H9 (cell line): Measurements from ENCODE around the gene SLC35F5. TPM values are rescaled to one million over a fixed set of nuclear protein-coding genes. Genes with fewer than 3 reads are reported as not detected.

ENCODE experiments used
- DNase-seq: peaks from one replicate; pipeline ENCODE4 v3.0.0-alpha.2; 2017
- H2AFZ ChIP-seq: one replicate; pipeline ENCODE4 v1.6.1; 2013; ENCODE audit warnings: mild to moderate bottlenecking, low read length, control low read depth, moderate library complexity
- H2AK5ac ChIP-seq: 2 replicates; pipeline ENCODE4 v1.6.1; 2013; ENCODE audit warnings: low read length, control low read depth, mixed read lengths; ENCODE audit not compliant: insufficient read length
- H2BK120ac ChIP-seq: one replicate; pipeline ENCODE4 v1.6.1; 2013; ENCODE audit warnings: low read depth, mild to moderate bottlenecking, low read length, control low read depth, inconsistent platforms; ENCODE audit not compliant: poor library complexity, severe bottlenecking
- H2BK12ac ChIP-seq: 2 replicates; pipeline ENCODE4 v1.6.1; 2013; ENCODE audit warnings: low read length, control low read depth, mixed read lengths, low read depth; ENCODE audit not compliant: insufficient read length
- H2BK15ac ChIP-seq: 2 replicates; pipeline ENCODE4 v1.6.1; 2013; ENCODE audit warnings: low read depth, low read length, control low read depth
- H2BK20ac ChIP-seq: one replicate; pipeline ENCODE4 v1.6.1; 2013; ENCODE audit warnings: low read depth, mild to moderate bottlenecking, low read length, control low read depth, inconsistent platforms; ENCODE audit not compliant: poor library complexity, severe bottlenecking
- H2BK5ac ChIP-seq: 2 replicates; pipeline ENCODE4 v1.6.1; 2013; ENCODE audit warnings: low read length, control low read depth, mixed read lengths; ENCODE audit not compliant: insufficient read length
- H3K14ac ChIP-seq: 2 replicates; pipeline ENCODE4 v1.6.1; 2013; ENCODE audit warnings: low read length, control low read depth; ENCODE audit not compliant: insufficient read depth
- H3K18ac ChIP-seq: 2 replicates; pipeline ENCODE4 v1.6.1; 2013; ENCODE audit warnings: low read depth, mild to moderate bottlenecking, mixed read lengths, low read length, control low read depth; ENCODE audit not compliant: insufficient read length
- H3K23ac ChIP-seq: 2 replicates; pipeline ENCODE4 v1.6.1; 2013; ENCODE audit warnings: low read length, control low read depth, mixed read lengths, low read depth; ENCODE audit not compliant: insufficient read length
- H3K23me2 ChIP-seq: 2 replicates; pipeline ENCODE4 v1.6.1; 2013; ENCODE audit warnings: low read depth, mild to moderate bottlenecking, mixed read lengths, low read length, control low read depth; ENCODE audit not compliant: insufficient read length, poor library complexity, severe bottlenecking
- H3K27ac ChIP-seq: 2 replicates; pipeline ENCODE4 v1.5.1; 2013; ENCODE audit warnings: low read length, control low read depth, mixed read lengths, low read depth; ENCODE audit not compliant: insufficient read length
- H3K27me3 ChIP-seq: 2 replicates; pipeline ENCODE4 v1.6.1; 2013; ENCODE audit warnings: low read length, control low read depth, inconsistent platforms; ENCODE audit not compliant: insufficient read depth
- H3K4ac ChIP-seq: 2 replicates; pipeline ENCODE4 v1.6.1; 2013; ENCODE audit warnings: low read depth, mild to moderate bottlenecking, control low read depth, inconsistent platforms, low read length, moderate library complexity
- H3K4me1 ChIP-seq: 2 replicates; pipeline ENCODE4 v1.6.1; 2013; ENCODE audit warnings: low read length, control low read depth, inconsistent platforms; ENCODE audit not compliant: insufficient read depth
- H3K4me2 ChIP-seq: 2 replicates; pipeline ENCODE4 v1.6.1; 2013; ENCODE audit warnings: low read length, control low read depth, mixed read lengths; ENCODE audit not compliant: insufficient read length, insufficient read depth
- H3K56ac ChIP-seq: 2 replicates; pipeline ENCODE4 v1.6.1; 2013; ENCODE audit warnings: low read depth, mild to moderate bottlenecking, mixed read lengths, low read length, control low read depth; ENCODE audit not compliant: insufficient read length
- H3K79me1 ChIP-seq: 2 replicates; pipeline ENCODE4 v1.6.1; 2013; ENCODE audit warnings: low read depth, mild to moderate bottlenecking, moderate library complexity, low read length, control low read depth, inconsistent platforms; ENCODE audit not compliant: insufficient read depth, poor library complexity, severe bottlenecking
- H3K79me2 ChIP-seq: 2 replicates; pipeline ENCODE4 v1.6.1; 2013; ENCODE audit warnings: low read length, control low read depth, inconsistent platforms; ENCODE audit not compliant: insufficient read depth
- H3K9ac ChIP-seq: 2 replicates; pipeline ENCODE4 v1.6.1; 2013; ENCODE audit warnings: low read length, control low read depth, mixed read lengths; ENCODE audit not compliant: insufficient read length; ENCODE audit errors: extremely low read depth
- H3K9me3 ChIP-seq: one replicate; pipeline ENCODE4 v1.6.1; 2013; ENCODE audit warnings: low read depth, low read length, inconsistent platforms; ENCODE audit not compliant: control insufficient read depth
- H3T11ph ChIP-seq: one replicate; pipeline ENCODE4 v1.6.1; 2013; ENCODE audit warnings: mild to moderate bottlenecking, low read length, control low read depth, inconsistent platforms
- H4K20me1 ChIP-seq: one replicate; pipeline ENCODE4 v1.6.1; 2013; ENCODE audit not compliant: control insufficient read depth, insufficient read length, insufficient read depth
- H4K5ac ChIP-seq: 2 replicates; pipeline ENCODE4 v1.6.1; 2013; ENCODE audit warnings: low read depth, mild to moderate bottlenecking, mixed read lengths, low read length, control low read depth; ENCODE audit not compliant: insufficient read length
- H4K8ac ChIP-seq: replicated peaks from 2 replicates; pipeline ENCODE4 v1.6.1; 2013; ENCODE audit warnings: low read length, control low read depth, mixed read lengths, low read depth; ENCODE audit not compliant: insufficient read length
- H4K91ac ChIP-seq: 2 replicates; pipeline ENCODE4 v1.6.1; 2013; ENCODE audit warnings: low read depth, mild to moderate bottlenecking, moderate library complexity, mixed read lengths, low read length, control low read depth; ENCODE audit not compliant: insufficient read length
- H3K27ac Mint-ChIP-seq, 3 experiments: 2 replicates in 2 of 3; 3 replicates in 1 of 3; pipeline ENCODE4 v1.8.0; 2020 to 2021; ENCODE audit warnings: mixed read lengths in 3 of 3, mild to moderate bottlenecking in 1 of 3, moderate library complexity in 1 of 3
- H3K27me3 Mint-ChIP-seq: 2 replicates; pipeline ENCODE4 v1.8.0; 2021; ENCODE audit warnings: low read depth, mild to moderate bottlenecking, moderate library complexity, mixed read lengths
- H3K36me3 Mint-ChIP-seq, 3 experiments: 2 replicates in 2 of 3; 3 replicates in 1 of 3; pipeline ENCODE4 v1.8.0; 2020 to 2021; ENCODE audit warnings: low read depth in 3 of 3, mixed read lengths in 3 of 3; ENCODE audit not compliant: insufficient read depth in 1 of 3
- H3K4me1 Mint-ChIP-seq, 2 experiments: 2 replicates each; pipeline ENCODE4 v1.8.0; 2020; ENCODE audit warnings: mixed read lengths in 2 of 2
- H3K4me3 Mint-ChIP-seq, 2 experiments: 2 replicates in 1 of 2; 3 replicates in 1 of 2; pipeline ENCODE4 v1.8.0; 2020 to 2021; ENCODE audit warnings: mild to moderate bottlenecking in 2 of 2, mixed read lengths in 2 of 2, moderate library complexity in 1 of 2
- H3K9me3 Mint-ChIP-seq, 2 experiments: 2 replicates in 1 of 2; 3 replicates in 1 of 2; pipeline ENCODE4 v1.8.0; 2020; ENCODE audit warnings: mild to moderate bottlenecking in 2 of 2, mixed read lengths in 2 of 2, moderate library complexity in 1 of 2
- WGBS: extraction: QIAGEN DNeasy Blood & Tissue Kit; methylation state at CpG from one replicate; pipeline ENCODE4 v1.1.7; 2013; ENCODE audit warnings: missing lambda C conversion rate, low lambda C conversion rate, mixed read lengths; ENCODE audit not compliant: insufficient read length; ENCODE audit errors: extremely low coverage; 5-methylcytosine and 5-hydroxymethylcytosine counted together
- total RNA-seq: library from RNA; stranded (reverse); gene quantifications from 2 replicates; pipeline ENCODE4 v1.2.1, GENCODE V29; 2021
- TF ChIP-seq, protein P1 (sequence below): fragments of 200-600 bp; sonication (generic); conservative IDR thresholded peaks from 3 replicates; pipeline ENCODE4 v1.8.0; 2021; ENCODE audit warnings: antibody characterized with exemption, mild to moderate bottlenecking

Gene SLC35F5
- total RNA-seq, 1 experiment from 2014 or later, result 31.3 TPM

DNA sequence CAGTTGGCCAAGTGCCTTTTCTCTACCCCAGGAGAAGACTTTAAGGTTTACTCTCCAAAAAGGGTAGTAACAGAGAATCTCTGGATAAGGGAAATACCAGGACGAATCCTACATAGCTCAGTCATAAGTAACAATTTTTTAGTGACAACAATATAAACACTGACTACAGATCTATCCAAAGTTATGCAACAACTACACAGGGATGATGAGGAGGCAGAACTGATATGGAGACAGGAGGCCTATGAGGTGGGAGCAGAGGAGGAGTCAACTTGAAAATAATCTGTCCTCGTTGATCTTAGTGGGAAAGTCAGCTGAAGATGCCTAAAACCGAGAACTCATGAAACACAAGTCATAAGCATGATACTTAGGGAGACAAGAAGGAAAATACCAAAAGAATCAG, 40.2 kb downstream of the SLC35F5 start:
- no CpG with 5 or more reads among the region's 3 CpGs for WGBS
- Histone ChIP-seq H4K5ac (no peak overlapping the region), H2BK15ac (no peak overlapping the region), H3K4me1 (no peaks in the 10 kb centered on the region), H2AK5ac (no peak overlapping the region), H3K9me3 (no peaks in the 10 kb centered on the region), H3K79me2 (no peaks in the 10 kb centered on the region), H3K27me3 (no peaks in the 10 kb centered on the region), H3K23ac (no peak overlapping the region), H3K79me1 (no peaks in the 10 kb centered on the region), H3K4me2 (no peak overlapping the region), H3K9ac (no peak overlapping the region), H2BK20ac (no peak overlapping the region), H2BK5ac (no peak overlapping the region), H3K14ac (no peak overlapping the region), H3T11ph (no peak overlapping the region), H2AFZ (no peak overlapping the region), H2BK12ac (no peak overlapping the region), H3K18ac (no peak overlapping the region), H4K91ac (no peak overlapping the region), H3K27ac (no peak overlapping the region), H4K8ac (no peak overlapping the region), H2BK120ac (no peak overlapping the region), H4K20me1 (no peaks in the 10 kb centered on the region), H3K56ac (no peak overlapping the region), H3K4ac (no peak overlapping the region), H3K23me2 (no peaks in the 10 kb centered on the region)
- no peak overlapping the region for H3K4me3 Mint-ChIP-seq
- no peaks in the 10 kb centered on the region for H3K27me3 Mint-ChIP-seq
- no peaks in the 10 kb centered on the region for H3K9me3 Mint-ChIP-seq
- peaks cover 6 to 36% (median 18%) of the 10 kb centered on the region in 3 experiments for H3K36me3 Mint-ChIP-seq
- DNase-seq, result no peak
- peak overlapping the region in 1 of 3 experiments; percentile 0; a peak in 1 of 7 replicates for H3K27ac Mint-ChIP-seq
- peaks cover 0 to 2% of the 10 kb centered on the region in 2 experiments; a peak in 1 of 4 replicates for H3K4me1 Mint-ChIP-seq
- TF ChIP-seq, protein P1, sequence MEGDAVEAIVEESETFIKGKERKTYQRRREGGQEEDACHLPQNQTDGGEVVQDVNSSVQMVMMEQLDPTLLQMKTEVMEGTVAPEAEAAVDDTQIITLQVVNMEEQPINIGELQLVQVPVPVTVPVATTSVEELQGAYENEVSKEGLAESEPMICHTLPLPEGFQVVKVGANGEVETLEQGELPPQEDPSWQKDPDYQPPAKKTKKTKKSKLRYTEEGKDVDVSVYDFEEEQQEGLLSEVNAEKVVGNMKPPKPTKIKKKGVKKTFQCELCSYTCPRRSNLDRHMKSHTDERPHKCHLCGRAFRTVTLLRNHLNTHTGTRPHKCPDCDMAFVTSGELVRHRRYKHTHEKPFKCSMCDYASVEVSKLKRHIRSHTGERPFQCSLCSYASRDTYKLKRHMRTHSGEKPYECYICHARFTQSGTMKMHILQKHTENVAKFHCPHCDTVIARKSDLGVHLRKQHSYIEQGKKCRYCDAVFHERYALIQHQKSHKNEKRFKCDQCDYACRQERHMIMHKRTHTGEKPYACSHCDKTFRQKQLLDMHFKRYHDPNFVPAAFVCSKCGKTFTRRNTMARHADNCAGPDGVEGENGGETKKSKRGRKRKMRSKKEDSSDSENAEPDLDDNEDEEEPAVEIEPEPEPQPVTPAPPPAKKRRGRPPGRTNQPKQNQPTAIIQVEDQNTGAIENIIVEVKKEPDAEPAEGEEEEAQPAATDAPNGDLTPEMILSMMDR, result no peak
